Liver (tissue), 9 donors: ENCODE data around the gene UBE2QL1. TPM values are rescaled to one million over a fixed set of nuclear protein-coding genes. Genes with fewer than 3 reads are reported as not detected.

Experiments used
- DNase-seq: peaks from one replicate; pipeline ENCODE4 v3.0.0-alpha.2; 2017; ENCODE audit warnings: low spot score
- H3K27ac ChIP-seq, 2 donors: one replicate each; pipeline ENCODE4 v1.7.0; 2013; ENCODE audit warnings: inconsistent platforms in 2 of 2, low read length in 2 of 2, control low read depth in 1 of 2, low read depth in 1 of 2, mild to moderate bottlenecking in 1 of 2
- H3K27me3 ChIP-seq, 4 donors: one replicate each; pipeline versions ENCODE4 v1.6.1 to v1.7.0; 2013; ENCODE audit warnings: low read length in 3 of 4, inconsistent platforms in 1 of 4, mild to moderate bottlenecking in 1 of 4, moderate library complexity in 1 of 4; ENCODE audit not compliant: control insufficient read depth in 4 of 4, insufficient read depth in 4 of 4
- H3K36me3 ChIP-seq, 4 donors: one replicate each; pipeline versions ENCODE4 v1.6.1 to v1.7.0; 2013; ENCODE audit warnings: low read length in 3 of 4, mild to moderate bottlenecking in 3 of 4, low read depth in 1 of 4, moderate library complexity in 1 of 4; ENCODE audit not compliant: control insufficient read depth in 4 of 4, insufficient read depth in 3 of 4
- H3K4me1 ChIP-seq, 4 donors: one replicate each; pipeline versions ENCODE4 v1.6.1 to v1.7.0; 2013; ENCODE audit warnings: low read length in 3 of 4, mild to moderate bottlenecking in 3 of 4, moderate library complexity in 1 of 4; ENCODE audit not compliant: control insufficient read depth in 4 of 4, insufficient read depth in 4 of 4
- H3K4me3 ChIP-seq, 3 donors: one replicate each; pipeline versions ENCODE4 v1.6.1 to v1.7.0; 2013; ENCODE audit warnings: low read length in 3 of 3, control low read depth in 1 of 3, low read depth in 1 of 3, mild to moderate bottlenecking in 1 of 3
- H3K9ac ChIP-seq, 2 donors: one replicate each; pipeline ENCODE4 v1.7.0; 2013; ENCODE audit warnings: low read length in 2 of 2, mild to moderate bottlenecking in 2 of 2, moderate library complexity in 2 of 2, control low read depth in 1 of 2, low read depth in 1 of 2
- H3K9me3 ChIP-seq, 4 donors: one replicate each; pipeline versions ENCODE4 v1.6.1 to v1.7.0; 2013; ENCODE audit warnings: low read length in 3 of 4; ENCODE audit not compliant: control insufficient read depth in 4 of 4
- FOXA1 ChIP-seq: IDR thresholded peaks from 2 replicates; pipeline ENCODE4 v1.6.1; 2016; ENCODE audit warnings: antibody characterized with exemption
- FOXA2 ChIP-seq: IDR thresholded peaks from 2 replicates; pipeline ENCODE4 v1.6.1; 2016; ENCODE audit warnings: antibody characterized with exemption
- GABPA ChIP-seq, 2 donors: IDR thresholded peaks in 1 of 2; conservative IDR thresholded peaks in 1 of 2; 2 replicates each; pipeline ENCODE4 v1.6.1; 2016; ENCODE audit warnings: antibody characterized with exemption in 2 of 2, mild to moderate bottlenecking in 1 of 2, moderate library complexity in 1 of 2
- HNF4A ChIP-seq, 2 donors: conservative IDR thresholded peaks; 2 replicates each; pipeline ENCODE4 v1.6.1; 2016; ENCODE audit warnings: antibody characterized with exemption in 2 of 2, mild to moderate bottlenecking in 2 of 2
- HNF4G ChIP-seq: IDR thresholded peaks from 2 replicates; pipeline ENCODE4 v1.6.1; 2016; ENCODE audit warnings: antibody characterized with exemption
- JUND ChIP-seq, 2 donors: IDR thresholded peaks; 2 replicates each; pipeline ENCODE4 v1.6.1; 2016; ENCODE audit warnings: antibody characterized with exemption in 2 of 2
- NR2F2 ChIP-seq: IDR thresholded peaks from 2 replicates; pipeline ENCODE4 v1.6.1; 2016; ENCODE audit warnings: antibody characterized with exemption
- RAD21 ChIP-seq, 2 donors: IDR thresholded peaks; 2 replicates each; pipeline ENCODE4 v1.6.1; 2016; ENCODE audit warnings: antibody characterized with exemption in 2 of 2, mild to moderate bottlenecking in 2 of 2
- RXRA ChIP-seq, 2 donors: IDR thresholded peaks; 2 replicates each; pipeline ENCODE4 v1.6.1; 2017 to 2018; ENCODE audit warnings: antibody characterized with exemption in 2 of 2, mild to moderate bottlenecking in 1 of 2
- SP1 ChIP-seq: IDR thresholded peaks from 2 replicates; pipeline ENCODE4 v1.6.1; 2018; ENCODE audit warnings: antibody characterized with exemption, mild to moderate bottlenecking
- TAF1 ChIP-seq: conservative IDR thresholded peaks from 2 replicates; pipeline ENCODE4 v1.6.1; 2016; ENCODE audit warnings: antibody characterized with exemption, mild to moderate bottlenecking
- YY1 ChIP-seq: IDR thresholded peaks from 2 replicates; pipeline ENCODE4 v1.6.1; 2016; ENCODE audit warnings: antibody characterized with exemption, mild to moderate bottlenecking
- whole genome bisulfite sequencing: extraction: QIAGEN DNeasy Blood & Tissue Kit; methylation state at CpG from one replicate; pipeline ENCODE4 v1.1.7; 2013; 5-methylcytosine and 5-hydroxymethylcytosine counted together
- polyA plus RNA-seq, 2 donors: library from polyadenylated mRNA; stranded (reverse) in 1 of 2; unstranded in 1 of 2; fragments of 200-250 nt in 1 of 2; fragments of >200 nt in 1 of 2; fragmentation: Nextera tagmentation in 1 of 2; extraction: Ambion mirVana in 1 of 2; gene quantifications; one replicate each; pipeline versions ENCODE4 v1.2.1 to v1.2.3, GENCODE V29; 2013 to 2015
- total RNA-seq, 2 donors: library from RNA; depleted of rRNA; stranded (reverse); fragments of >200 nt; gene quantifications; one replicate each; pipeline ENCODE4 v1.2.3, GENCODE V29; 2014
- TF ChIP-seq, protein P1 (sequence below): IDR thresholded peaks from 2 replicates; pipeline ENCODE4 v1.6.1; 2016; ENCODE audit warnings: antibody characterized with exemption, mild to moderate bottlenecking
- TF ChIP-seq, protein P2 (sequence below): IDR thresholded peaks from 2 replicates; pipeline ENCODE4 v1.6.1; 2016; ENCODE audit warnings: antibody characterized with exemption
- TF ChIP-seq, protein P3 (sequence below): IDR thresholded peaks from 2 replicates; pipeline ENCODE4 v1.6.1; 2016; ENCODE audit warnings: antibody characterized with exemption
- donor health status: healthy.
- donor health status: healthy.
- donor health status: healthy.
- donor health status: healthy.
- donor health status: healthy.

UBE2QL1 gene
- total and polyA plus RNA-seq, 4 donors: 0.09 to 1.9 (median 0.36) TPM

DNA sequence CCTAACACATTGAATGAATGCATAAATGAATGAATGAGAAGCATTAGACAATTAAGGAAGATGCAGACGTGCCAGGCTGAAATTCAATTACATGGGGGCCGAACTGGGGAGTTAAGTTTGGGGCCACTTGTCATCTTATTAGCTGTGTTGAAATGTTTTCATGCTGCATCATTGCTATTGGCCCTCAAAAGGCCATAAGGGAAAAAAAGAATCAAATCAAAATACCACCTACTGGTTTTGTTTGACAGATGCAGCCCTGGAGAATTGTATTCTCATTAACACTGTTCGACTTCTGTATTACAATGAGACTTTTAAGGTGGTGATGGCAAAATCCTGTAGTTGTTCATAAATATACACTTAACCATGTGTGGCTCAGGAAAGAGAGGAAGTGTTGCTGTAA, 38.4 kb downstream of the UBE2QL1 start (continued):
- TF ChIP-seq, protein P1, sequence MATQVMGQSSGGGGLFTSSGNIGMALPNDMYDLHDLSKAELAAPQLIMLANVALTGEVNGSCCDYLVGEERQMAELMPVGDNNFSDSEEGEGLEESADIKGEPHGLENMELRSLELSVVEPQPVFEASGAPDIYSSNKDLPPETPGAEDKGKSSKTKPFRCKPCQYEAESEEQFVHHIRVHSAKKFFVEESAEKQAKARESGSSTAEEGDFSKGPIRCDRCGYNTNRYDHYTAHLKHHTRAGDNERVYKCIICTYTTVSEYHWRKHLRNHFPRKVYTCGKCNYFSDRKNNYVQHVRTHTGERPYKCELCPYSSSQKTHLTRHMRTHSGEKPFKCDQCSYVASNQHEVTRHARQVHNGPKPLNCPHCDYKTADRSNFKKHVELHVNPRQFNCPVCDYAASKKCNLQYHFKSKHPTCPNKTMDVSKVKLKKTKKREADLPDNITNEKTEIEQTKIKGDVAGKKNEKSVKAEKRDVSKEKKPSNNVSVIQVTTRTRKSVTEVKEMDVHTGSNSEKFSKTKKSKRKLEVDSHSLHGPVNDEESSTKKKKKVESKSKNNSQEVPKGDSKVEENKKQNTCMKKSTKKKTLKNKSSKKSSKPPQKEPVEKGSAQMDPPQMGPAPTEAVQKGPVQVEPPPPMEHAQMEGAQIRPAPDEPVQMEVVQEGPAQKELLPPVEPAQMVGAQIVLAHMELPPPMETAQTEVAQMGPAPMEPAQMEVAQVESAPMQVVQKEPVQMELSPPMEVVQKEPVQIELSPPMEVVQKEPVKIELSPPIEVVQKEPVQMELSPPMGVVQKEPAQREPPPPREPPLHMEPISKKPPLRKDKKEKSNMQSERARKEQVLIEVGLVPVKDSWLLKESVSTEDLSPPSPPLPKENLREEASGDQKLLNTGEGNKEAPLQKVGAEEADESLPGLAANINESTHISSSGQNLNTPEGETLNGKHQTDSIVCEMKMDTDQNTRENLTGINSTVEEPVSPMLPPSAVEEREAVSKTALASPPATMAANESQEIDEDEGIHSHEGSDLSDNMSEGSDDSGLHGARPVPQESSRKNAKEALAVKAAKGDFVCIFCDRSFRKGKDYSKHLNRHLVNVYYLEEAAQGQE: no peak
- no peak for TF ChIP-seq TAF1

DNA sequence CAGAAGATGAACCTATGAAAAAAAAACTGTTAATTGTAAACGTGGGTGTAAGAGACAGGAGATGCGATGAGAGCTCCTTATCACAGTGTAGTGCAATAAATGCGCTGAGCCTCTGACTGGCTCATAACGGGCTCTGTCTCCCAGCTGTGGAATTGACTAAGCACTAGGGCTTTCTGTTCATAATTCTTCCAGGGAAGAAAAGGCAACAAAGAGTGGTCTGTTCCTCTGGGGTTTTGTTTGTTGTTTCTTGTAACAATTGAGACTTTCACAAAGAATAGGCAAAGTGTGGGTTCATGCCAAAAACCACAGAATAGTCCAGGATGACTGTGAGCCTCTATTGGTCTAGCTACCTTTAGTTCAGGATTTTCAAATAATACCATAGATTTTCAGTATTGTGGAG, 39.4 kb downstream of the UBE2QL1 start:
- WGBS: 65% methylated on average over 4 of the region's 4 CpGs
- no peak for DNase-seq
- Histone ChIP-seq H3K36me3 (no peaks in the 10 kb centered on the region), H3K27me3 (no peaks in the 10 kb centered on the region), H3K4me1 (no peaks in the 10 kb centered on the region), H3K27ac (no peak overlapping the region), H3K9ac (no peak overlapping the region), H3K4me3 (no peak overlapping the region), H3K9me3 (no peaks in the 10 kb centered on the region)
- no peak for TF ChIP-seq YY1
- no peak for TF ChIP-seq HNF4G
- TF ChIP-seq RXRA (IDR thresholded peaks at IDR 0.05): no peak
- no peak for TF ChIP-seq TAF1

DNA sequence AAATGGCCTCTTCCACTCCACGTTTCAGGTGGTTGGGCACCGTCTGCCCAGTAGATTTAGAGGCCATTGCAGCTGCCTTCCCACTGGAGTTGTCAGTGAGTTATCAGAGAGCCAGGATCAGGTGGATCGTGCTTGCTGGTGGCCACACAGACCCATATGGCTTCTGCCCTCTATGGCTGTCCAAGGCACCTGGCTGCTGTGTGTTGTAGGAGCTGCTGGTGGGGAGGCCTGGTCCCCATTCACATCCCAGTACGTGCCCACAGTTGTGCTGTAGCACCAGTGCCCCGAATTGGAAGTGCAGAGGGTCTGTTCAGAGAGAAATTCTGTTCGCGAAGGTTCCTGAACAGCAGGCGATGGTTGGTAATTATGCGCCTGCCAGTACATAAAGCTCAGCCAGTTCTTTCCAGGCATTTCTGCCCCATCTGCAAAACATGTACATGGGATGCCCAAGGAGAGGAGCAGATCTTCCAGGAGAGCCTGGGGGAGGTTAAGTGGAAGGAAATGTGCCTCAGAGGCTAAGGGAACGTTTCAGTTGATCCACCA, 41.1 kb downstream of the UBE2QL1 start:
- no peak overlapping the region for H3K9ac ChIP-seq
- peaks cover 2 to 11% (median 4%) of the 10 kb centered on the region in 4 donors for H3K4me1 ChIP-seq
- no peaks in the 10 kb centered on the region for H3K27me3 ChIP-seq
- no peaks in the 10 kb centered on the region for H3K9me3 ChIP-seq
- H3K4me3 ChIP-seq: no peak overlapping the region
- WGBS: 92% methylated on average over 10 of the region's 10 CpGs
- TF ChIP-seq RAD21 (IDR thresholded peaks at IDR 0.05): no peak
- no peak for TF ChIP-seq FOXA2
- no peak for TF ChIP-seq JUND (IDR thresholded peaks at IDR 0.05)
- no peak for TF ChIP-seq RXRA (IDR thresholded peaks at IDR 0.05)
- no peak for TF ChIP-seq HNF4A (conservative IDR thresholded peaks at IDR 0.05)
- no peaks in the 10 kb centered on the region for H3K36me3 ChIP-seq
- DNase-seq: no peak
- H3K27ac ChIP-seq: no peak overlapping the region

DNA sequence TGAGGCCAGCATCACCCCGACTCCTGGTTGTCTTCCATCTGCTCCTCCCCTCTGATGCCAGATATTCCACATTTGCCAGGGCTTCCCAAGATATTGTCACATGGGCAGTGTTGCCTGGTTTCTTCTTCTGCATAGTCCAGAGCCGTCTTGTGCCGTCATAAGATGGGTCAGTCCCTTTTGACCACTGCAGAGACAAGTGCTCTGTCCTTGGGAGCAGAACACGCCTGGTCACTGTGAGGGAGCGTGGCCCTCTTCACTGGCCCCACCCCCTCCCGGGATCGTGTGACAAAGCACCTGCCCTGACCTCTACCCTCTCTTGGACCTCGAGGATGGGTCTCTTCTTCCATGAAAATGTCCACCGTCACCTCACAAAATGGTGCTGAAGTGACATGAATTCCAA, 41.6 kb downstream of the UBE2QL1 start:
- TF ChIP-seq NR2F2 (no peak), YY1 (no peak), SP1 (no peak), JUND (IDR thresholded peaks at IDR 0.05) (no peak), GABPA (IDR thresholded peaks at IDR 0.05 in 1 of 2, conservative IDR thresholded peaks at IDR 0.05 in 1 of 2) (no peak), TAF1 (no peak), FOXA1 (no peak), HNF4G (no peak)
- TF ChIP-seq, protein P1: no peak
- TF ChIP-seq, protein P2, sequence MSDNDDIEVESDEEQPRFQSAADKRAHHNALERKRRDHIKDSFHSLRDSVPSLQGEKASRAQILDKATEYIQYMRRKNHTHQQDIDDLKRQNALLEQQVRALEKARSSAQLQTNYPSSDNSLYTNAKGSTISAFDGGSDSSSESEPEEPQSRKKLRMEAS: no peak
- TF ChIP-seq, protein P3, sequence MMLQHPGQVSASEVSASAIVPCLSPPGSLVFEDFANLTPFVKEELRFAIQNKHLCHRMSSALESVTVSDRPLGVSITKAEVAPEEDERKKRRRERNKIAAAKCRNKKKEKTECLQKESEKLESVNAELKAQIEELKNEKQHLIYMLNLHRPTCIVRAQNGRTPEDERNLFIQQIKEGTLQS: no peak
- WGBS: 90% methylated on average over 9 of the region's 9 CpGs

More for the DNA sequence above, 41.6 kb downstream of the UBE2QL1 start:
- Histone ChIP-seq H3K27me3 (no peaks in the 10 kb centered on the region), H3K36me3 (no peaks in the 10 kb centered on the region), H3K4me3 (no peak overlapping the region), H3K9ac (no peak overlapping the region), H3K4me1 (peaks cover 8 to 16% (median 9%) of the 10 kb centered on the region in 4 donors), H3K27ac (no peak overlapping the region), H3K9me3 (no peaks in the 10 kb centered on the region)
- DNase-seq: no peak
